ENCODE results near the gene JAM3. TPM values are rescaled to one million over a fixed set of nuclear protein-coding genes. Genes with fewer than 3 reads are reported as not detected.
A peak's percentile ranks its signal among the peaks of the same experiment; 100 is the strongest.

Gene JAM3
- total and polyA plus RNA-seq, 2 of the 13 experiments (the other 11 are each of a cell fraction or from before 2014, with no cell fraction given), result 0.98 to 2.8 TPM

GRCh38 chr11:134030853-134031252, 38.0 kb upstream of the JAM3 start:
- TF ChIP-seq ZSCAN5A (CRISPR knock-in tag; IDR thresholded peaks at IDR 0.05; ENCODE audit: borderline replicate concordance) (no peak), CTCF (CRISPR knock-in tag; IDR thresholded peaks at IDR 0.05) (peak; percentile 15; the same call in 1 of the 2 replicates)

GRCh38 chr11:134032043-134032442, 36.8 kb upstream of the JAM3 start:
- no peak overlapping the region for H3K4me2 ChIP-seq (ENCODE audit: low read depth, low read length)
- TF ChIP-seq HOMEZ (CRISPR knock-in tag; IDR thresholded peaks at IDR 0.05; ENCODE audit: low read depth), result no peak
- no peak for TF ChIP-seq HOXA7 (CRISPR knock-in tag; IDR thresholded peaks at IDR 0.05)
- no peak for TF ChIP-seq ZNF234 (CRISPR knock-in tag; conservative IDR thresholded peaks at IDR 0.05)
- no peak for TF ChIP-seq FOXJ3 (CRISPR knock-in tag; IDR thresholded peaks at IDR 0.05; ENCODE audit: borderline replicate concordance)
- no peak for TF ChIP-seq ZNF331 (CRISPR knock-in tag; IDR thresholded peaks at IDR 0.05)
- no peak for TF ChIP-seq HNRNPL (IDR thresholded peaks at IDR 0.05; ENCODE audit: low read depth, low read length)
- no peak for TF ChIP-seq KLF13 (CRISPR knock-in tag; IDR thresholded peaks at IDR 0.05)
- TF ChIP-seq TFDP1 (CRISPR knock-in tag; IDR thresholded peaks at IDR 0.05; ENCODE audit: borderline replicate concordance), result no peak
- TF ChIP-seq PITX1 (CRISPR knock-in tag; IDR thresholded peaks at IDR 0.05), result no peak
- TF ChIP-seq HMG20A (CRISPR knock-in tag; IDR thresholded peaks at IDR 0.05; ENCODE audit: borderline replicate concordance), result no peak
- TF ChIP-seq ZNF7 (CRISPR knock-in tag; IDR thresholded peaks at IDR 0.05), result no peak

More at GRCh38 chr11:134030853-134031252, 38.0 kb upstream of the JAM3 start:
- CTCF ChIA-PET (ENCODE audit: low intra/inter-chr PET ratio, low total read pairs), result no interaction called here
- Histone ChIP-seq H3K9me3 (ENCODE audit: low read length) (no peaks in the 10 kb centered on the region), H3K36me3 (replicated peaks in 1 of 2; ENCODE audit: control insufficient read depth in 1 of 2, insufficient read depth in 2 of 2, low read length in 2 of 2) (no peaks in the 10 kb centered on the region), H4K20me1 (ENCODE audit: insufficient read depth, low read length) (no peaks in the 10 kb centered on the region), H3K9ac (ENCODE audit: insufficient read depth, low read depth, low read length) (no peak overlapping the region), H3K27ac (ENCODE audit: extremely low read length, insufficient read depth, low read length) (no peak overlapping the region), H3K4me2 (ENCODE audit: low read depth, low read length) (no peak overlapping the region), H3K79me2 (ENCODE audit: insufficient read depth, low read length) (no peaks in the 10 kb centered on the region), H3K4me1 (ENCODE audit: insufficient read depth, low read length) (no peaks in the 10 kb centered on the region), H3K4me3 (replicated peaks in 1 of 3; ENCODE audit: insufficient read depth in 1 of 3, low read depth in 2 of 3, low read length in 3 of 3) (no peak overlapping the region), H3K27me3 (ENCODE audit: control insufficient read depth in 1 of 2, insufficient read depth in 2 of 2, low read length in 2 of 2) (peaks cover 11 to 73% of the 10 kb centered on the region in 2 experiments; a peak in 4 of 5 replicates), H2AFZ (ENCODE audit: low read length) (no peak overlapping the region)
- intact Hi-C loops (cut with micrococcal nuclease; ENCODE audit: unreplicated experiment), result no loop called here
- ATAC-seq (peak; percentile 52; the same call in 2 of the 3 replicates), DNase-seq (ENCODE audit: low spot score) (no peak), FAIRE-seq (no peak)
- no TSS peak for BruUV-seq (replicated peaks)
- in situ Hi-C loops (cut with HindIII; ENCODE audit: extremely low pct_ligation_motif_present, low pct_unique_long_range_greater_than_20kb), result no loop called here
- POLR2A ChIA-PET, result no interaction called here
- WGBS (ENCODE audit: low lambda C conversion rate), result 9% methylated on average over 10 of the region's 16 CpGs

More at GRCh38 chr11:134032043-134032442, 36.8 kb upstream of the JAM3 start:
- Histone ChIP-seq H3K27ac (ENCODE audit: extremely low read length, insufficient read depth, low read length) (no peak overlapping the region), H3K4me1 (ENCODE audit: insufficient read depth, low read length) (no peaks in the 10 kb centered on the region), H3K9me3 (ENCODE audit: low read length) (no peaks in the 10 kb centered on the region), H3K36me3 (replicated peaks in 1 of 2; ENCODE audit: control insufficient read depth in 1 of 2, insufficient read depth in 2 of 2, low read length in 2 of 2) (no peaks in the 10 kb centered on the region), H3K9ac (ENCODE audit: insufficient read depth, low read depth, low read length) (no peak overlapping the region), H2AFZ (ENCODE audit: low read length) (no peak overlapping the region), H3K4me3 (replicated peaks in 1 of 3; ENCODE audit: insufficient read depth in 1 of 3, low read depth in 2 of 3, low read length in 3 of 3) (no peak overlapping the region), H3K79me2 (ENCODE audit: insufficient read depth, low read length) (no peaks in the 10 kb centered on the region), H4K20me1 (ENCODE audit: insufficient read depth, low read length) (no peaks in the 10 kb centered on the region), H3K27me3 (ENCODE audit: control insufficient read depth in 1 of 2, insufficient read depth in 2 of 2, low read length in 2 of 2) (peaks cover 9 to 69% of the 10 kb centered on the region in 2 experiments; a peak in 4 of 5 replicates)
- FAIRE-seq (no peak), DNase-seq (ENCODE audit: low spot score) (no peak), ATAC-seq (no peak)
- WGBS (ENCODE audit: low lambda C conversion rate), result 8% methylated on average over 6 of the region's 6 CpGs
- POLR2A ChIA-PET, result no interaction called here
- no TSS peak for BruUV-seq (replicated peaks)
- CTCF ChIA-PET (ENCODE audit: low intra/inter-chr PET ratio, low total read pairs), result no interaction called here
- in situ Hi-C loops (cut with HindIII; ENCODE audit: extremely low pct_ligation_motif_present, low pct_unique_long_range_greater_than_20kb) (no loop called here), intact Hi-C loops (cut with micrococcal nuclease; ENCODE audit: unreplicated experiment) (no loop called here)
